Measurements from ENCODE around the gene ASB2. TPM values are rescaled to one million over a fixed set of nuclear protein-coding genes. Genes with fewer than 3 reads are reported as not detected.

Gene ASB2
- total and polyA plus RNA-seq, 2 of the 8 experiments (the other 6 are each of a cell fraction or from before 2014, with no cell fraction given), result 1.0 to 2.1 TPM

DNA sequence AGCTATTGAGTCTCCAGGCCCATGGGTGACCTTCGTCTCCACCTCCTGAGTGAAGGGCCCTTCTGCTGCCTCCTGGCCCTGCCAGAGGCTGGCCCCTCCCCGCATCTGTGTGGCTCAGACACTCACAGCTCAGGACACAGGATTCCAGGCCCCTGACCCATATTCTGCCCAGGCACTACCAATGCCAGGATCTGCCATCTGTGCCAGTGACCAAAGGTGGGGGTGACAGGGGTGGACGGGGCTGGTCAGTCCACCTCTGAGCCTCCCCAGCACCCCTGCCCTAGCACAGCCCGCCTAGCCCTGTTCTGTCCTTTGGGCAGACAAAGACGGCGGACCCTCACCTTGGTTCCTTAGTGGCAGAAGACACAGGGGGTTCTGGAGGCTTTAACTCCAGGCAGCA is 2.8 kb downstream of the ASB2 start (continued):
- no peak for TF ChIP-seq PHF8 (conservative IDR thresholded peaks at IDR 0.05; ENCODE audit: low read depth, low read length)
- TF ChIP-seq, protein P1, sequence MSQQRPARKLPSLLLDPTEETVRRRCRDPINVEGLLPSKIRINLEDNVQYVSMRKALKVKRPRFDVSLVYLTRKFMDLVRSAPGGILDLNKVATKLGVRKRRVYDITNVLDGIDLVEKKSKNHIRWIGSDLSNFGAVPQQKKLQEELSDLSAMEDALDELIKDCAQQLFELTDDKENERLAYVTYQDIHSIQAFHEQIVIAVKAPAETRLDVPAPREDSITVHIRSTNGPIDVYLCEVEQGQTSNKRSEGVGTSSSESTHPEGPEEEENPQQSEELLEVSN (IDR thresholded peaks at IDR 0.05), result no peak
- TF ChIP-seq RNF2 (IDR thresholded peaks at IDR 0.05; ENCODE audit: borderline replicate concordance, low read depth, low read length, missing control alignments, poor library complexity, severe bottlenecking), result no peak
- TF ChIP-seq CBX5 (IDR thresholded peaks at IDR 0.05; ENCODE audit: low read depth, low read length), result no peak
- no peak for TF ChIP-seq FOSL1 (IDR thresholded peaks at IDR 0.05; ENCODE audit: insufficient read depth, low read depth, low read length)
- no peak for TF ChIP-seq SP4 (IDR thresholded peaks at IDR 0.05; ENCODE audit: low read length)
- TF ChIP-seq, protein P2, sequence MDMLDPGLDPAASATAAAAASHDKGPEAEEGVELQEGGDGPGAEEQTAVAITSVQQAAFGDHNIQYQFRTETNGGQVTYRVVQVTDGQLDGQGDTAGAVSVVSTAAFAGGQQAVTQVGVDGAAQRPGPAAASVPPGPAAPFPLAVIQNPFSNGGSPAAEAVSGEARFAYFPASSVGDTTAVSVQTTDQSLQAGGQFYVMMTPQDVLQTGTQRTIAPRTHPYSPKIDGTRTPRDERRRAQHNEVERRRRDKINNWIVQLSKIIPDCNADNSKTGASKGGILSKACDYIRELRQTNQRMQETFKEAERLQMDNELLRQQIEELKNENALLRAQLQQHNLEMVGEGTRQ (IDR thresholded peaks at IDR 0.05; ENCODE audit: low read length), result no peak
- no peak for TF ChIP-seq RBBP5 (IDR thresholded peaks at IDR 0.05; ENCODE audit: borderline replicate concordance, low read depth, low read length)
